DMS79 (cell line): ENCODE data around the gene MAK.
A peak's percentile ranks its signal among the peaks of the same experiment; 100 is the strongest.
"Not testable (repeated sequence)": the region's sequence is repeated elsewhere in the genome, so short reads cannot be mapped to it uniquely, and the experiment has no call there.

ENCODE experiments used
- DNase-seq: peaks from one replicate; lab custom pipeline; 2025; lab: John Stamatoyannopoulos, UW

The MAK gene

GRCh38 chr6:10854922-10855632 lies 16.7 kb upstream of the MAK start:
- no peak for DNase-seq

DNA sequence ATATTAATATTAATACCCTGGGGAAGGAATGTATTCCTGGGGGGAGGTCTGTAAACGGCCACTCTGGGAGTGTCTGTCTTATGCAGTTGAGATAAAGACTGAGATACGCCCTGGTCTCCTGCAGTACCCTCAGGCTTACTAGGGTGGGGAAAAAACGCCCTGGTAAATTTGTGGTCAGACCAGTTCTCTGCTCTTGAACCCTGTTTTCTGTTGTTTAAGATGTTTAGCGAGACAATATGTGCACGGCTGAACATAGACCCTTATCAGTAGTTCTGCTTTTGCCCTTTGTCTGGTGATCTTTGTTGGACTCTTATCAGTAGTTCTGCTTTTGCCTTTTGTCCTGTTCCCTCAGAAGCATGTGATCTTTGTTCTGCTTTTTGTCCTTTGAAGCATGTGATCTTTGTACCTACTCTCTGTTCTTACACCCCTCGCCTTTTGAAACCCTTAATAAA lies 15.5 kb upstream of the MAK start:
- DNase-seq, result not testable (repeated sequence)

DNA sequence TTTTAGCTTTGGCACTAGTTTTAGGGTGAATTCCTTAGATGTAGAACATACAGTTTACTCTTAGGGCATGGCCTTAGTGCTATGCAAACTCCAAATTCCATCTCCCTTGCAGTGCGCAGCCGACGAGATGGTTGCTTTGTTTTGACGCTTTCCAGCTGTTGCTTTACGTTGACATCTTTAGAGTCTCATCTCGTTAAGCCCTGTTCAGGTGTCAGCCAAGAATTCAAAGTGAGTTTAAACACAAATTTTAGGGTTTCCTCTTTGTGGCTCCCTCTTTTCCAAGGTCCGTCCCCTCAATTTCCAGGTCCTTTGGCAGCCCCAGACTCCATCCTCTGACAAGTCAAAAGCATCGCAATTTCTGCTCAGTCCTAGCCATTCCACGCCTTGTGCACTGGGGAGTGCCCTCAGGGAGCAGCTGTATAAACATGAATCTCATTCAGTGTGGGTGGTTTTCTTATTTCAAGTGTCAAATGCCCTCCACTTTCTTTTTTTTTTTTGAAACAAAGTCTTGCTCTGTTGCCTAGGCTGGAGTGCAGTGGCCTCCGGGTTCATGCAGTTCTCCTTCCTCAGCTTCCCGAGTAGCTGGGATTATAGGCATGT lies 14.1 kb upstream of the MAK start:
- peak; percentile 58 for DNase-seq

DNA sequence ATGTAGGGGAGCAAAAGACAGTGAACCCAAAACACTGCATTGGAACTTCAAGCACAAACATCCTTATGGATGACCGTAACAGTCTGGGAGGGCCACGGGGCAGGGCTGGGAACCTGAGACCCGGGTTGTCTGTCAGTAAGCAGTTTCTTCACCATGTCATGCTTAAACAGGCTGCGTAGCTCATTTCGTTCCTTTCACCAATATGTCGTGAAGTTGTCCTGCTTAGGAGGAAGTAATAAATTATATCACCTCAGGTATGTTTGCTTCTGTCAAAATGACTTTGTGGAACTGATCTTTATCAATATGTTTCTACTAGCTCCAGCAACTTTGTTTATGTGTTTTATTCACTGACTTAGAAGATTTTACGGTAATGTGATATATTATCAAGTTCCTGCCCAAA lies 12.4 kb upstream of the MAK start:
- no peak for DNase-seq

DNA sequence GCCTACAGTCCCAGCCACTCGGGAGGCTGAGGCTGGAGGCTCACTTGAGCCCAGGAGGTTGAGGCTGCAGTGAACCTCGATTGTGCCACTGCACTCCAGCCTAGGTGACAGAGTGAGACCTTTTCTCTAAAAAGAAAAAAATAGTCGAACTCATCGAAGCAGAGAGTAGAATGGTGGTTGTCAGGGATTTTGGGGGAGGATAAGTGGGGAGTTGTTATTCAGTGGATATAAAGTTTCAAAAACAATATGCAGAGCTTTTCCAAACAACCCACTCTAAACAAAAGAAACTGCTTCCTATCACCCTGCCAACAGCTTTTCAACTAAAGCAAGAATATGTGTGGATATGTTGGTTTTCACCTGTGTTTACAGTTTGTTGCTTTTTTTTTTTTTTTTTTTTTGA lies 11.6 kb upstream of the MAK start:
- no peak for DNase-seq

- no peak for DNase-seq
These were observed 9.3 kb upstream of the MAK start for GRCh38 chr6:10847684-10848083.

- no peak for DNase-seq
These were observed 5.2 kb upstream of the MAK start for GRCh38 chr6:10843554-10843953.

GRCh38 chr6:10838794-10839333 lies 525 bp upstream of the MAK start:
- DNase-seq, result no peak

DNA sequence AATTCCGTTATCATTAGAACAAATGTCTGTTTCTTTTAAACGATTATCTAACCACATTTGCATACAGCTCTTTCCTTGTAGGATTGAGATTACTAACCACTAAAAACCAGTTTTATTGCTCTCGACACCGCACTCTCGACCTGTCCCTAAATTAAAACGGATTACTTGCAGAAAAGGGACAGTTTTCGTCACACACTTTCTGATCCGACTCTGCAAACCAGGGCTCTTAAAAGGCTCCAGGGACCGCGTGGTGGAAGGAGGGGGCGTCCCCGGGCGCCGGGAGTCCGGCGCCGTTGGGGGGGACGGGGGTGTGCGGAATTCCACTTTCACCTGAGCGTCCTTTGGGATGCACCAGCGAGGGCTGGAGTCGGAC lies 731 bp downstream of the MAK start:
- no peak for DNase-seq

GRCh38 chr6:10837009-10837621 lies 1.2 kb downstream of the MAK start:
- no peak for DNase-seq

- DNase-seq, result no peak
These were observed 3.5 kb downstream of the MAK start for GRCh38 chr6:10834823-10835222.

- no peak for DNase-seq
These were observed 6.7 kb downstream of the MAK start for GRCh38 chr6:10831609-10832008.

- no peak for DNase-seq
These were observed 13.5 kb downstream of the MAK start for GRCh38 chr6:10824819-10825218.

GRCh38 chr6:10824297-10824696 lies 14.0 kb downstream of the MAK start:
- no peak for DNase-seq

- not testable (repeated sequence) for DNase-seq
These were observed 24.2 kb downstream of the MAK start for GRCh38 chr6:10814176-10814575.

- no peak for DNase-seq
These were observed 29.2 kb downstream of the MAK start for GRCh38 chr6:10809098-10809497.

DNA sequence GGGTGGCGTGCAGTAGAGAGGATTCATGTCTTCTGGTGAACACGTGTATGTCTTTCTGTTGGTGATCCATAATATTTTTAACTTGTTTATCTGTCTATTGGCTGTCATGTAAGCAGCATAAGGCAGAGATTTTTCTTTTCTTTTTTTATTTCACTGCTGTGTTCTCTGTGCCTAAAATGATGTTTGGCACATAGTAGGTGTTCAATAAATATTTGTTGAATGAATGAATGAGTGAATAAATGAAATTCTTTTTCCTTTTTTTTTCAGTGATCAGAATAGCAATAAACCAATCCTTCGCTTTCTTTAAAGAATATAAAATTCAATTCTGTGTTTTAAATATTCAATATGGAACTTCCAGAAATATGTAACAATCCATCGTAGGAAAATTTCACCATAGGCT lies 30.0 kb downstream of the MAK start:
- no peak for DNase-seq

- peak; percentile 5 for DNase-seq
These were observed 37.0 kb downstream of the MAK start for GRCh38 chr6:10801224-10801848.

DNA sequence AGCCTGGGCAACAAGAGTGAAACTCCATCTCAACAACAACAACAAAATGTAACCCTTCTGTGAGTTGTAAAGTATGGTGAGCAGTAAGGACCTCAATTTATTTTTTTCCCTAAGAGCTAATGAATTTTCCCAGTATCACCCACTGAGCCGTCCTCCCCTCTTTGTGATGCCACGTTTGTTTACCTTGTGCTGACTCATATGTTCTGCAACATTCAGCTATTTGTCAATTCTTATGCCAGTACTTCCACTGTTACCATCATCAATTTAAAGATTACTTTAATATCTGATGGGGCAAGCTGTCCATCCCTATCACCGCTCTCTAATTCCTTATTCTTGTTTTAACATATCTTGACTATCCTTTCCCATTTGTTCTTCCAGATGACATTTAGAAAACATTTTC lies 37.5 kb downstream of the MAK start:
- DNase-seq, result no peak

DNA sequence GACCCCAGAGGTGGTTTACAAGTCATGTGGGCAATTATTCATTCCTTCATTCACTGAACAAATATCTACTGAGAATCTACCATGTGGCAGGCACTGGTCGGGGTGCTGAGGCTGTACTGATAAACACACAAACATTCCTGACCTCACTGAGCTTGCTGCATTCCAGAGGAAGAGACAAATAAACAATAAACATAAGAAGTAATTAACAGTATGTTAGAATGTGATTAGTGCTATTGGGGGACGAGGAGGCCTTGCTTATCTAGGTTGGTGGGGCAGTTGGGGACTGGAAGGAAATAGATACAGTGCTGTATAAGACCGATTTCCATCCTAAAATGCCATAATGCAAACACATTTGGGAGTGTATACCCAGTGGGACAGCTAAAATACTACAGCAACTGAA lies 44.1 kb downstream of the MAK start:
- DNase-seq, result no peak

DNA sequence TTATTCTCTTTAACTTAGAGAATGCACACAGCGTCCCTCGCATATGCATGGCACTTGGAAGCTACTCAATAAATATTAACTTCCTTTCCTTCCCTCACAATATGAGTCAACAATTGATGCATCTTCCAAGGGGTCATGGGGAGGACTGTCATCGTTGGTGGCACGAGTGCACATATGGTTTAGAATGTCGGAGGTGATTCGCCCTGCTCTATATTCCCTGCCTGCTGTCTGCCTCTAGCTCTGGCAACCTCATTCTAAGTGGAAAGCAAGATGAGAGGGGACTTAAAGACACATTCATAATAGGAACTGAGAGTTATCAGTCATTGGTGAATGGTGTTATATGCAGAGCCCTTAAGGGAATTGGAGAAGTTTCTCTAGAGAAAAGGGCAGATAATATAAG lies 44.6 kb downstream of the MAK start:
- DNase-seq, result no peak

GRCh38 chr6:10793035-10793434 lies 45.3 kb downstream of the MAK start:
- DNase-seq, result no peak

DNA sequence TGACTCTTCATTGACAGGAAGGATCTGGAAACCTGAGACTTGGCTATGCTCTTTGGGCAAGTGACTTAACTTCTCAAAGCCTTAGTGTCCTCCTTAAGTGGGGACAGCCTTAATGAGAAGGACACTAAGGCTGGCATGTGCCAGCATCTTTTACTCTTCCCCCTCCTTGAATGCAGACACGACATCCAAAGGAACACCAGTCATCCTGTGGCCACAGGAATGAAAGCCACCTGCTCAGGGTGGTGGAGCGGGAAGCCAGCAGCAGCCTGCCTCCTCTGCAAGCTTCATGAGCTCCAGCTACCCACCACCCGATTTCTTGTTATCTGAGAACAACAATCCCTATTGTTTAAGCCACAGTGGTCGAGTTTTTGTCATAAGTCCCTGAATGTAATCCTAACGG lies 46.2 kb downstream of the MAK start:
- DNase-seq, result no peak
